SK-N-MC (cell line): ENCODE data around the gene ZFYVE28.

Experiments
- DNase-seq: peaks from one replicate; pipeline ENCODE4 v3.0.0-alpha.2; 2011; ENCODE audit warnings: low read depth, low spot score
- H3K27ac ChIP-seq: fragments of 200-600 bp; sonication (generic); 2 replicates; pipeline ENCODE4 v1.5.1; 2016; ENCODE audit warnings: mixed run types
- H3K36me3 ChIP-seq: fragments of 200-600 bp; sonication (generic); 2 replicates; pipeline ENCODE4 v1.6.1; 2017; ENCODE audit warnings: antibody characterized with exemption, low read length, mixed read lengths; ENCODE audit not compliant: insufficient read depth
- H3K4me3 ChIP-seq: fragments of 200-600 bp; sonication (generic); 2 replicates; pipeline ENCODE4 v1.5.1; 2016
- H3K9ac ChIP-seq: fragments of 200-600 bp; sonication (generic); 2 replicates; pipeline ENCODE4 v1.8.0; 2017; ENCODE audit warnings: mixed run types, mixed read lengths; ENCODE audit not compliant: insufficient read length
- H3K9me3 ChIP-seq: fragments of 200-600 bp; sonication (generic); 2 replicates; pipeline ENCODE4 v1.6.1; 2017; ENCODE audit warnings: low read depth, mild to moderate bottlenecking, antibody characterized with exemption, low read length, moderate library complexity, mixed read lengths
- EZH2 ChIP-seq: fragments of 200-600 bp; sonication (generic); IDR thresholded peaks from one replicate; pipeline ENCODE4 v1.6.1; 2017; ENCODE audit warnings: antibody characterized with exemption
- FOXP2 ChIP-seq: optimal IDR thresholded peaks from 2 replicates; pipeline ENCODE3; 2011; ENCODE audit warnings: mild to moderate bottlenecking, moderate library complexity; ENCODE audit not compliant: insufficient read depth; ENCODE audit errors: extremely low read length, control extremely low read depth
- POLR2AphosphoS5 ChIP-seq: IDR thresholded peaks from 2 replicates; pipeline ENCODE4 v1.6.1; 2012; ENCODE audit warnings: mild to moderate bottlenecking, low read depth, low read length, borderline replicate concordance

The ZFYVE28 gene

DNA sequence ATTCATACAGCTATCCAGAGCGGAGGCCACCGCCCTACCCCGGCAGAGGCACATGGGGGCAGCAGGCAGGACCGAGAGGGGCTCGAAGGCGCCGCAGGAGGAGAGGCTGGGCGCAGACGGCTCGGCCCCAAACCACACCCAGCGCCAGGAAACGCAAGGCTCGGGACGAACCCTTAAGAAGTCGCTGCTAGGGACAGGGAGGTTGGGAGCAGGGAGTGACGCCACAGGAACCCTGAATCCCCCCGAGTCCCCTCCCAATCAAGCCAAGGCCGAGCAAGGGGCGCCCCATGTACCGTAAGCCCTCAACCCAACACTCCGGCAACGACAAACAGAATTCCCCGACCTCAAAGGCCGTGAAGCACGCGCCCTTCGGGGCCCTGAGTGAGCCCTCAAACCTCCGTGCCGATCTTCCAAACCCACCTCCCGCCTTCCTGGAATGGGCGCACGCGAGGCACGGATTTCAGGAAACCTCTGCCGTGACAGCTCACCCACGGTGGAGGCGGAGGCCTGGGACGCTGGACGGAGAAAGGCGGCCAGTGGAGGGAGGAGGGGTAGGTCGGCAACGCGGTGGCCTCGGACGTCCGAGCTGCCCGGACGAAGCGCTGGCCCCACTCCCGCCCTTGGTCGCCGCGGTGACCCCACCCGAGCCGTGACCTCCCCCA lies 1.8 kb downstream of the ZFYVE28 start:
- TF ChIP-seq POLR2AphosphoS5 = no peak
- TF ChIP-seq EZH2 = no peak
- no peak for TF ChIP-seq FOXP2
- H3K9ac ChIP-seq = no peak overlapping the region
- no peak overlapping the region; the same call in 1 of the 2 replicates for H3K4me3 ChIP-seq
- peak overlapping the region; percentile 88 for H3K27ac ChIP-seq
- no peaks in the 10 kb centered on the region for H3K36me3 ChIP-seq
- no peaks in the 10 kb centered on the region for H3K9me3 ChIP-seq
- no peak for DNase-seq

DNA sequence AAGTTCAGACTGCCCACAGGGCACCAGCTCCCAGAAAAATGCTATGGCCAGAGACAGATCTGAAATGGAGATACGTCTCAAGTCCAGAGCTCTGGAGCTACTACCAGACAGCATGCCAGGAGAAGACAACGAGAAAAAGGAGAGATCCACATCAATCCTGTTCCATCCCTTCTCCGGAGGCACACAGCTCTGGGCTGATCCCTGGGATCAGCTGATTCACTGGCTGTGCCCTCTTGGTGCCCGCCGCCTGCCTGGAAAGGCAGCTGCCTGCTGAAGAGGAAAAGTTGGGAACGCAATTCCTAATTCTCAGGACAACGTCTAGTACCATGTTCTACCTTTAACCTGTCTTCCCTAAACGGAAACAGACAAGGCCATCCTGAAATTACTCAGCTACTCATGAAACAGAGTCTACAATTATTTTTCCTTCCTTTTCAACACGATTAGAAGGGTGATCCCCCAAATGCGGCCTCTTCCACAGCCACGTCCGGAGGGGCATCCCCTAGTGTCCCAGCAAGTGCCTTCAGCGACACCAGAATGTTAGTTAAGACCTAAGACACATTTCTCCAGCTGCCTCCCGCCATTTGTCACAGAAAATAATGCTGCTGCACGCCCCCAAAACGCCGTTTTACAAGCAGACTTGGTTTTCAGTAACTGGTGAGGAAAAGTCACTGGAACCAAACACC lies 2.4 kb downstream of the ZFYVE28 start:
- no peak for DNase-seq
- peak overlapping the region; percentile 22 for H3K9ac ChIP-seq
- no peaks in the 10 kb centered on the region for H3K9me3 ChIP-seq
- peak overlapping the region; percentile 88 for H3K27ac ChIP-seq
- H3K36me3 ChIP-seq = no peaks in the 10 kb centered on the region
- H3K4me3 ChIP-seq = peak overlapping the region; percentile 31; the same call in 1 of the 2 replicates
- TF ChIP-seq POLR2AphosphoS5 (no peak), FOXP2 (no peak), EZH2 (no peak)

DNA sequence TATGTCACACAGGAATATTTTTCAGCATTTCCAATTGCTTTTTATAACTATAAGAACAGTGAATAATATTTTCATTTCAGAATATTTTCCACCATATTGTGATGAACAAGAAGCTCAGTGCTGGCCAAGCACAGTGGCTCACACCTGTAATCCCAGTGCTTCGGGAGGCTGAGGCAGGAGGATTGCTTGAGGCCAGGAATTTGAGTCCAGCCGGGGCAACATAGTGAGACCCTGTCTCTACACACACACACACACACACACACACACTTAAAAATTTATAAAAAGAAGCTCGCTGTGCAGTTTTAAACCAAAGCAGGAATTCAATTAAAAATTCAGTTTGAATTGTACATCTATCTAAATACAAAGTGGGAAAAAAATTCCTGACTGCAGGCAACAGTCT lies 3.2 kb downstream of the ZFYVE28 start:
- no peak for DNase-seq
- H3K4me3 ChIP-seq = peak overlapping the region; percentile 31; the same call in 1 of the 2 replicates
- H3K9ac ChIP-seq = no peak overlapping the region
- no peaks in the 10 kb centered on the region for H3K9me3 ChIP-seq
- no peaks in the 10 kb centered on the region for H3K36me3 ChIP-seq
- no peak for TF ChIP-seq EZH2
- TF ChIP-seq POLR2AphosphoS5 = no peak
- TF ChIP-seq FOXP2 = no peak
- H3K27ac ChIP-seq = peak overlapping the region; percentile 88

DNA sequence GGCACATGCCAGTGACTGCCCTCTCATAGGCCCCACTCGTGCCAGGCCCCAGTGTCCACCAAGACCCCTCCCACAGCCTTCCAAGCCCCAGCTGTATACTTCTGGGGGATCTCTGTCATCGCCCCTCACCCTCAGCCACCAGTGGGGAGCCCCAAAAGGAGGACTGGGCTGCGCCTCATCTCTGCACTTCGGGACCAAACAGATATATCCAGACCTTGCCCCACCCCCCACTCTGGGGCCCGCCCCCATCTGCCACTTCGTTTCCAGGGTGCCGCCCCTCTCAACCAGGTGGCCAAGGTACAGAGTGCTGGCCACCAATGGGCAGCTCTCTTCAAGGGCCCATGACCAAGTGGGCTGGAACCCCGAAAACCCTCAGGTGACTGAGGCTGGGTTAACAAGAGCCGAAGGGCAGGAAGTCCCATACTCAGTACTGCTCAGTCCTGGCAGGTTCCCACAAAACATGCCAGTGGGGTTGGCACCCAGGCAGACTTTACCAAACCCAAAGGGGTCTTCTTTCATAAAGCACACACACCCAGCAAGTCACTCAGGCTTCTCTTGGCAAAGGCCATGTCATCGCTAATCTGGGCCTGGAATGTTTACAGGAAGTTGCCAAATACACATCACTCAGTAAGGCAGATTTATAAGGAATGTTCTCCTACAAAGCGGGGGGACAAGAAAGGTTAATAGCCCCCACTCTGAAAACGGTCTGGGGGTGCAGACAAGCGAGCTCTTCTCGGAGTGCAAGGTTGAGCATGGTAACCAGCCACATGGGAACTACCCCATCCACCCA lies 4.4 kb downstream of the ZFYVE28 start:
- H3K9ac ChIP-seq = no peak overlapping the region
- H3K27ac ChIP-seq = peak overlapping the region; percentile 88
- peak overlapping the region; percentile 76 for H3K4me3 ChIP-seq
- no peak for DNase-seq
- no peaks in the 10 kb centered on the region for H3K9me3 ChIP-seq
- TF ChIP-seq EZH2 (no peak), FOXP2 (no peak), POLR2AphosphoS5 (no peak)
- no peaks in the 10 kb centered on the region for H3K36me3 ChIP-seq

DNA sequence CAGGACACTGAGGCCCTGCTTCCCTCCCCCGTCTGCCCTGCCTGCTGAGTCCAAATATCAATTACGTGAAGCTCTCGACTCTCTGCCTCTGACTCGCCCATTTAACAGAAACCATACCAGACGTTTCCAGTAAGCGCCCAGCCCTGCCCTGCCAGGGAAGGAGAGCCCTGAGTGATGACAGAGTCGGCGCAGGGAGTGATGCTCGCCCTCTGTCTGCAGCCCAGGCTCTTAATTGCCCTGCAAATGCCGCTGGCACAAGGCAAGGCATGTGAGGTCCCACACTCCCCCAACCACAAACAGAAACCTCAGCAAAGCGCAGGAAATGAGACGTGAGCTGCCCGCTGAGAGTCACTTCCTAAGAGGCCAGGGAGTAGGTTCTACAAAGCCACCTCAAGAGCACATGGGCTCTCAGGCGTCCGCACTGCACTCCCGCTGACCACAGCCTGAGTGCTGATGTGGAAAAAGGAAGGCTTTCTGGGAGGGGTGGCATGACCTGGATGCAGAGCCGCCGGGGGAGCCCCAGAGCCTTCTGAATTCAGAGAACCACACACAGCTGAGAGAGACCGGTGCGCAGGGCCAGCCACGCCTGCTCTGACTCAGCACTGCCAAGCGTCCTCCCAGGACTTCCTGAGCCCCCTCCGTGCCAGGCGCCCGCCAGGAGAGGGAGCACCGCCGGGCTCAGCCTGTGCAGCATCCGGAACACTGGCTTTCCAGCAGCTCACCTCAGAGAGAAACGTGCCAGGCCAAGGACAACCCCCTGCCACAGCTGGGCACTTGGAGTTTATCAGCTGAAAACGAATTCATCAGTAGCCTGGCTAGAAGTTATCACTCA lies 5.3 kb downstream of the ZFYVE28 start:
- H3K9me3 ChIP-seq = no peaks in the 10 kb centered on the region
- H3K36me3 ChIP-seq = no peaks in the 10 kb centered on the region
- TF ChIP-seq EZH2 = no peak
- TF ChIP-seq POLR2AphosphoS5 = peak; percentile 58
- H3K9ac ChIP-seq = peak overlapping the region; percentile 39
- peak; percentile 44 for DNase-seq
- H3K27ac ChIP-seq = peak overlapping the region; percentile 88
- H3K4me3 ChIP-seq = peak overlapping the region; percentile 76

DNA sequence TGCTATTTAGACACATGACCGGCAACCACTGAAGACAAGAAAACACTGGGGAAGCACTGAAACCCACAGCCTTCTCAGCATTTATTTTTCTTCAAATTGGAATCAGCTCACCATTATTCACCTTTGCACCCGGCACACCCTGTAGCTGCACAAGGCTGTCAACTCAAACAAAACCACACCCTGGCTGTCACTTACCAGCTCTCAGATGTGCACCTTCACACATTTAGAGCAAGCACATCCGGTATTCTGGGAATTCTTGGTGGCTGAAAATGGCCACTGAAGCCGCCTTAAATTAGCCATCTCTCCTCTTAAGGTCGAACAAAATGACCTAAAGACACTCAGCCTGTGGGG lies 5.9 kb downstream of the ZFYVE28 start:
- Histone ChIP-seq H3K9ac (no peak overlapping the region), H3K9me3 (no peaks in the 10 kb centered on the region), H3K4me3 (peak overlapping the region; percentile 76), H3K36me3 (no peaks in the 10 kb centered on the region), H3K27ac (peak overlapping the region; percentile 88; the same call in 1 of the 2 replicates)
- TF ChIP-seq FOXP2 (no peak), EZH2 (no peak), POLR2AphosphoS5 (no peak)
- no peak for DNase-seq

DNA sequence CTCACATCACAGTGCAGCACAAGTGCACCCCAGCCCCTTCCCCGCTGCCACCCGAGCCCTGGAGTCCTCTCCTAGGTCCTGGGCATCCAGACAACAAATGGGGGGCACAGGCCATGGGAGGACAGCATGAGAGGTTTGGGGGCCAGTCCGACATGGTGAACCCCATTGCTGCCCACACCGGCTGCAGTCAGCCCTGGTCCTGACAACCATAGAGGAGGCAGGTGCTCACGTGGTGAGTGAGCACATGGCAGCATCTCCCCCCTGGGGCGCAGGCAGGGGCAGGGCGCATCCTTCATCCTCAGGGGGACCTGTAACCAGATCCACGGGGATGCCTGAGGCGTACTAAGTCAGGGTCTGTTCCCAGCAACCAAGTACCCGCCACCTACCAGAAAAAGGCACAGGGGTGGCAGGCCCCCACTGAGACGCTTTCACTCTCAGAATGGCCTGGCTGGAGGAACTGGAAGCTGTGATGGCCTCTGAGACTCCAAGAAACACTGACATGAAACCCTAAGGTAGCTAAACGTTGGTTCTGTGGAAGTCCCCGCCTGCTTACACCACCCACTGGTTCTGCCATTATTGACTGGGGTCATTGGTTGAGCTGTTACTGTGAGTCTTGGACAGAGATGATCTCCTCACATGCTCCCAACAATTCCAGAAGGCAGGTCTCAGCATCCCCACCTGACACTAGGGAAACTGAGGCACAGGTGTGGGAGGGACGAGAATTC lies 6.5 kb downstream of the ZFYVE28 start:
- no peak for TF ChIP-seq EZH2
- TF ChIP-seq FOXP2 = no peak
- TF ChIP-seq POLR2AphosphoS5 = no peak
- Histone ChIP-seq H3K4me3 (peak overlapping the region; percentile 76; the same call in 1 of the 2 replicates), H3K36me3 (no peaks in the 10 kb centered on the region), H3K9ac (no peak overlapping the region), H3K27ac (no peak overlapping the region), H3K9me3 (no peaks in the 10 kb centered on the region)
- DNase-seq = no peak

DNA sequence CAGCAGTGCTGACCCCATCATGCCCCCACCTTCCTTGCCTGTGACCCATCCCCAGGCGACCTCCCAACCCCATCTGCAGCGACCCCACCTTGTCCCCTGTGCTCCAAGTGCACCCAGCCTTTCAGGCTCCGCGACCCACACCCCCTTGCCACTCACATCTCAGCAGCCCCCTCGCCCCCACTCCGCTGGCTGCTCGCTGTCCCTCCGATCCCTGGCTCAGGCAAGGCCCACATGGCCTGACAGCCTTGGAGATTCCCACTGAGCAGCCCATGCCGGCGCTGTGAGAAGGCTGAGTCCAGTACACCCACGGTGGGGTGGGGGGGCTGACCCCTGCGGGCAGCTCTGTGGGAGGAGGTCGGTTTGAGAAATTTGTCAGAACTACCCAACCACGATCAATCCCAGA lies 9.1 kb downstream of the ZFYVE28 start:
- no peak overlapping the region for H3K9ac ChIP-seq
- TF ChIP-seq EZH2 (no peak), POLR2AphosphoS5 (no peak), FOXP2 (no peak)
- H3K36me3 ChIP-seq = no peaks in the 10 kb centered on the region
- no peak for DNase-seq
- no peak overlapping the region for H3K4me3 ChIP-seq
- H3K27ac ChIP-seq = no peak overlapping the region
- H3K9me3 ChIP-seq = no peaks in the 10 kb centered on the region
